GM12878 (cell line): ENCODE measurements around the gene CELF2. TPM values are rescaled to one million over a fixed set of nuclear protein-coding genes. Genes with fewer than 3 reads are reported as not detected.

Experiments used
- CHD2 ChIP-seq: IDR thresholded peaks from 2 replicates; pipeline ENCODE4 v1.6.1; 2011; ENCODE audit warnings: low read depth, low read length, improper control_type of control experiment, borderline replicate concordance
- EED ChIP-seq: sonication (generic); IDR thresholded peaks from 2 replicates; pipeline ENCODE4 v1.6.1; 2016; ENCODE audit warnings: antibody characterized with exemption, low read depth
- EGR1 ChIP-seq, 2 experiments: IDR thresholded peaks; 1 replicate in 1 of 2; 2 replicates in 1 of 2; pipeline ENCODE4 v1.6.1; 2011 to 2012; ENCODE audit warnings: low read depth in 2 of 2, low read length in 2 of 2, borderline replicate concordance in 1 of 2, mild to moderate bottlenecking in 1 of 2, moderate library complexity in 1 of 2
- EZH2 ChIP-seq: IDR thresholded peaks from 2 replicates; pipeline ENCODE4 v1.6.1; 2012; ENCODE audit warnings: low read depth, mild to moderate bottlenecking, control low read depth, inconsistent platforms, low read length, borderline replicate concordance; ENCODE audit not compliant: control insufficient read depth
- FOXK2 ChIP-seq: fragments of 450-650 bp; IDR thresholded peaks from 2 replicates; pipeline ENCODE4 v1.6.1; 2017; ENCODE audit warnings: mild to moderate bottlenecking, moderate library complexity
- IKZF1 ChIP-seq: fragments of 450-650 bp; conservative IDR thresholded peaks from 2 replicates; pipeline ENCODE4 v1.6.1; 2017; ENCODE audit warnings: antibody characterized with exemption, mild to moderate bottlenecking
- KDM1A ChIP-seq: fragments of 200-600 bp; sonication (generic); IDR thresholded peaks from 2 replicates; pipeline ENCODE4 v1.6.1; 2016; ENCODE audit warnings: borderline replicate concordance
- MEF2A ChIP-seq: IDR thresholded peaks from 2 replicates; pipeline ENCODE4 v1.6.1; 2011; ENCODE audit warnings: low read depth, mild to moderate bottlenecking, low read length, moderate library complexity; ENCODE audit not compliant: insufficient read depth
- MYB ChIP-seq: fragments of 150-350 bp; IDR thresholded peaks from 2 replicates; pipeline ENCODE4 v1.6.1; 2014; ENCODE audit warnings: mild to moderate bottlenecking, low read depth, low read length, borderline replicate concordance
- NFXL1 ChIP-seq: fragments of 450-650 bp; IDR thresholded peaks from 2 replicates; pipeline ENCODE4 v1.6.1; 2017; ENCODE audit warnings: antibody characterized with exemption, mild to moderate bottlenecking, borderline replicate concordance
- NR2C2 ChIP-seq: IDR thresholded peaks from 2 replicates; pipeline ENCODE4 v1.6.1; 2011; ENCODE audit warnings: borderline replicate concordance, low read depth; ENCODE audit not compliant: control insufficient read depth, insufficient read length
- POLR2AphosphoS2 ChIP-seq: IDR thresholded peaks from 2 replicates; pipeline ENCODE4 v1.6.1; 2011; ENCODE audit warnings: low read depth, mild to moderate bottlenecking, low read length, improper control_type of control experiment, moderate library complexity
- RBBP5 ChIP-seq: fragments of 200-600 bp; sonication (generic); conservative IDR thresholded peaks from 2 replicates; pipeline ENCODE4 v1.6.1; 2016
- SIN3A ChIP-seq: IDR thresholded peaks from 2 replicates; pipeline ENCODE4 v1.6.1; 2012; ENCODE audit warnings: low read depth, low read length, improper control_type of control experiment
- SMAD1 ChIP-seq: fragments of 450-650 bp; IDR thresholded peaks from 2 replicates; pipeline ENCODE4 v1.6.1; 2018; ENCODE audit warnings: mild to moderate bottlenecking, low read depth; ENCODE audit not compliant: partially characterized antibody
- STAT3 ChIP-seq: IDR thresholded peaks from 2 replicates; pipeline ENCODE4 v1.6.1; 2011; ENCODE audit warnings: low read depth, low read length, improper control_type of control experiment
- ZNF274 ChIP-seq: IDR thresholded peaks from one replicate; pipeline ENCODE4 v1.8.0; 2011; ENCODE audit not compliant: insufficient read length, insufficient read depth
- ZNF622 ChIP-seq: fragments of 450-650 bp; IDR thresholded peaks from 2 replicates; pipeline ENCODE4 v1.6.1; 2017; ENCODE audit warnings: mild to moderate bottlenecking, inconsistent platforms
- ZZZ3 ChIP-seq: IDR thresholded peaks from 2 replicates; pipeline ENCODE4 v1.6.1; 2011; ENCODE audit warnings: low read depth; ENCODE audit not compliant: control insufficient read depth, insufficient read length
- polyA plus RNA-seq, 11 experiments: library from polyadenylated mRNA; depleted of rRNA in 4 of 11; unstranded in 6 of 11; stranded (reverse) in 5 of 11; fragments of >200 nt; fragmentation: Nextera tagmentation in 4 of 11; fragmentation: Illumina TruSeq in 1 of 11; extraction: Ambion mirVana in 4 of 11; extraction: Trizol in 1 of 11; gene quantifications; 1 replicate in 1 of 11; 2 replicates in 10 of 11; pipeline versions ENCODE4 v1.2.1 to v1.2.3, GENCODE V29; 2011 to 2016; ENCODE audit warnings: inconsistent platforms in 2 of 11, missing spikeins in 2 of 11, low read depth in 1 of 11
- total RNA-seq, 4 experiments: library from RNA; depleted of rRNA in 3 of 4; stranded (reverse); fragments of >200 nt in 3 of 4; fragmentation: Illumina TruSeq in 1 of 4; extraction: Trizol in 1 of 4; gene quantifications; 2 replicates each; pipeline versions ENCODE4 v1.2.1 to v1.2.3, GENCODE V29; 2013 to 2021
- TF ChIP-seq, protein P1 (sequence below): fragments of 450-650 bp; IDR thresholded peaks from 2 replicates; pipeline ENCODE4 v1.6.1; 2018; ENCODE audit warnings: borderline replicate concordance, mild to moderate bottlenecking; ENCODE audit not compliant: partially characterized antibody
- TF ChIP-seq, protein P2 (sequence below): fragments of 450-650 bp; IDR thresholded peaks from 2 replicates; pipeline ENCODE4 v1.6.1; 2017; ENCODE audit warnings: mild to moderate bottlenecking, moderate library complexity
- TF ChIP-seq, protein P3 (sequence below): fragments of 450-650 bp; IDR thresholded peaks from 2 replicates; pipeline ENCODE4 v1.6.1; 2017; ENCODE audit warnings: mild to moderate bottlenecking, moderate library complexity

CELF2 gene
- total and polyA plus RNA-seq, 10 of the 15 experiments (the other 5 are each of a cell fraction or from before 2014, with no cell fraction given), result 20.8 to 129 (median 86.3) TPM

DNA sequence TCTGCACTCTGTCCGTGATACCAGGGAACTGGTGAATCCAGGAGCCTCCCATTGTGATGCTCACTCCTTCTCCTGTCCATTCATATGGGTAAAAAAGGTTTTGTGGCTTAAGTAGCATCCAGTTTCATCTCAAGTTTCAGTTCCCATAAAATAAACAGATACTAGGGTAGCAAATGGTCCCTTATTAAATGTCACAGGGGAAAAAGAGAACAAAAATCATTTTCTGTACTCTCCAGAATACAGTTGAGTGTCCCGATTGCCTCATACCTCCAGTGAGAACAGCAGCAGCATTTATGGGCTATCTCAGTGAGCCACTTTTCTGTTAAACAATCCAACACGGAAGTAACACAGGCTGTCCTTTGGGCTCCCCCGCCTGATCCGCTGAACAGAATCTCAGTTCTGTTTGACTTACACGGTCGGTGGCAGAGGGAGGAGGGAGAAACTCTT lies 179.6 kb downstream of the CELF2 start (continued):
- TF ChIP-seq IKZF1 (peak; percentile 95), ZZZ3 (no peak), CHD2 (no peak), STAT3 (no peak), ZNF622 (no peak), KDM1A (no peak), EZH2 (no peak), NFXL1 (no peak), EED (peak; percentile 99), SIN3A (no peak), FOXK2 (no peak), EGR1 (IDR thresholded peaks at IDR 0.05; ENCODE audit: borderline replicate concordance in 1 of 2, low read depth in 2 of 2, low read length in 2 of 2) (no peak), MEF2A (peak; percentile 57; the same call in 1 of the 2 replicates), POLR2AphosphoS2 (no peak), MYB (no peak), ZNF274 (no peak), RBBP5 (no peak), SMAD1 (no peak), NR2C2 (no peak)
- TF ChIP-seq, protein P1, sequence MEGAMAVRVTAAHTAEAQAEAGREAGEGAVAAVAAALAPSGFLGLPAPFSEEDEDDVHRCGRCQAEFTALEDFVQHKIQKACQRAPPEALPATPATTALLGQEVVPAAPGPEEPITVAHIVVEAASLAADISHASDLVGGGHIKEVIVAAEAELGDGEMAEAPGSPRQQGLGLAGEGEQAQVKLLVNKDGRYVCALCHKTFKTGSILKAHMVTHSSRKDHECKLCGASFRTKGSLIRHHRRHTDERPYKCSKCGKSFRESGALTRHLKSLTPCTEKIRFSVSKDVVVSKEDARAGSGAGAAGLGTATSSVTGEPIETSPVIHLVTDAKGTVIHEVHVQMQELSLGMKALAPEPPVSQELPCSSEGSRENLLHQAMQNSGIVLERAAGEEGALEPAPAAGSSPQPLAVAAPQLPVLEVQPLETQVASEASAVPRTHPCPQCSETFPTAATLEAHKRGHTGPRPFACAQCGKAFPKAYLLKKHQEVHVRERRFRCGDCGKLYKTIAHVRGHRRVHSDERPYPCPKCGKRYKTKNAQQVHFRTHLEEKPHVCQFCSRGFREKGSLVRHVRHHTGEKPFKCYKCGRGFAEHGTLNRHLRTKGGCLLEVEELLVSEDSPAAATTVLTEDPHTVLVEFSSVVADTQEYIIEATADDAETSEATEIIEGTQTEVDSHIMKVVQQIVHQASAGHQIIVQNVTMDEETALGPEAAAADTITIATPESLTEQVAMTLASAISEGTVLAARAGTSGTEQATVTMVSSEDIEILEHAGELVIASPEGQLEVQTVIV, result no peak
- TF ChIP-seq, protein P2, sequence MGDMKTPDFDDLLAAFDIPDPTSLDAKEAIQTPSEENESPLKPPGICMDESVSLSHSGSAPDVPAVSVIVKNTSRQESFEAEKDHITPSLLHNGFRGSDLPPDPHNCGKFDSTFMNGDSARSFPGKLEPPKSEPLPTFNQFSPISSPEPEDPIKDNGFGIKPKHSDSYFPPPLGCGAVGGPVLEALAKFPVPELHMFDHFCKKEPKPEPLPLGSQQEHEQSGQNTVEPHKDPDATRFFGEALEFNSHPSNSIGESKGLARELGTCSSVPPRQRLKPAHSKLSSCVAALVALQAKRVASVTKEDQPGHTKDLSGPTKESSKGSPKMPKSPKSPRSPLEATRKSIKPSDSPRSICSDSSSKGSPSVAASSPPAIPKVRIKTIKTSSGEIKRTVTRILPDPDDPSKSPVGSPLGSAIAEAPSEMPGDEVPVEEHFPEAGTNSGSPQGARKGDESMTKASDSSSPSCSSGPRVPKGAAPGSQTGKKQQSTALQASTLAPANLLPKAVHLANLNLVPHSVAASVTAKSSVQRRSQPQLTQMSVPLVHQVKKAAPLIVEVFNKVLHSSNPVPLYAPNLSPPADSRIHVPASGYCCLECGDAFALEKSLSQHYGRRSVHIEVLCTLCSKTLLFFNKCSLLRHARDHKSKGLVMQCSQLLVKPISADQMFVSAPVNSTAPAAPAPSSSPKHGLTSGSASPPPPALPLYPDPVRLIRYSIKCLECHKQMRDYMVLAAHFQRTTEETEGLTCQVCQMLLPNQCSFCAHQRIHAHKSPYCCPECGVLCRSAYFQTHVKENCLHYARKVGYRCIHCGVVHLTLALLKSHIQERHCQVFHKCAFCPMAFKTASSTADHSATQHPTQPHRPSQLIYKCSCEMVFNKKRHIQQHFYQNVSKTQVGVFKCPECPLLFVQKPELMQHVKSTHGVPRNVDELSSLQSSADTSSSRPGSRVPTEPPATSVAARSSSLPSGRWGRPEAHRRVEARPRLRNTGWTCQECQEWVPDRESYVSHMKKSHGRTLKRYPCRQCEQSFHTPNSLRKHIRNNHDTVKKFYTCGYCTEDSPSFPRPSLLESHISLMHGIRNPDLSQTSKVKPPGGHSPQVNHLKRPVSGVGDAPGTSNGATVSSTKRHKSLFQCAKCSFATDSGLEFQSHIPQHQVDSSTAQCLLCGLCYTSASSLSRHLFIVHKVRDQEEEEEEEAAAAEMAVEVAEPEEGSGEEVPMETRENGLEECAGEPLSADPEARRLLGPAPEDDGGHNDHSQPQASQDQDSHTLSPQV, result no peak
- TF ChIP-seq, protein P3, sequence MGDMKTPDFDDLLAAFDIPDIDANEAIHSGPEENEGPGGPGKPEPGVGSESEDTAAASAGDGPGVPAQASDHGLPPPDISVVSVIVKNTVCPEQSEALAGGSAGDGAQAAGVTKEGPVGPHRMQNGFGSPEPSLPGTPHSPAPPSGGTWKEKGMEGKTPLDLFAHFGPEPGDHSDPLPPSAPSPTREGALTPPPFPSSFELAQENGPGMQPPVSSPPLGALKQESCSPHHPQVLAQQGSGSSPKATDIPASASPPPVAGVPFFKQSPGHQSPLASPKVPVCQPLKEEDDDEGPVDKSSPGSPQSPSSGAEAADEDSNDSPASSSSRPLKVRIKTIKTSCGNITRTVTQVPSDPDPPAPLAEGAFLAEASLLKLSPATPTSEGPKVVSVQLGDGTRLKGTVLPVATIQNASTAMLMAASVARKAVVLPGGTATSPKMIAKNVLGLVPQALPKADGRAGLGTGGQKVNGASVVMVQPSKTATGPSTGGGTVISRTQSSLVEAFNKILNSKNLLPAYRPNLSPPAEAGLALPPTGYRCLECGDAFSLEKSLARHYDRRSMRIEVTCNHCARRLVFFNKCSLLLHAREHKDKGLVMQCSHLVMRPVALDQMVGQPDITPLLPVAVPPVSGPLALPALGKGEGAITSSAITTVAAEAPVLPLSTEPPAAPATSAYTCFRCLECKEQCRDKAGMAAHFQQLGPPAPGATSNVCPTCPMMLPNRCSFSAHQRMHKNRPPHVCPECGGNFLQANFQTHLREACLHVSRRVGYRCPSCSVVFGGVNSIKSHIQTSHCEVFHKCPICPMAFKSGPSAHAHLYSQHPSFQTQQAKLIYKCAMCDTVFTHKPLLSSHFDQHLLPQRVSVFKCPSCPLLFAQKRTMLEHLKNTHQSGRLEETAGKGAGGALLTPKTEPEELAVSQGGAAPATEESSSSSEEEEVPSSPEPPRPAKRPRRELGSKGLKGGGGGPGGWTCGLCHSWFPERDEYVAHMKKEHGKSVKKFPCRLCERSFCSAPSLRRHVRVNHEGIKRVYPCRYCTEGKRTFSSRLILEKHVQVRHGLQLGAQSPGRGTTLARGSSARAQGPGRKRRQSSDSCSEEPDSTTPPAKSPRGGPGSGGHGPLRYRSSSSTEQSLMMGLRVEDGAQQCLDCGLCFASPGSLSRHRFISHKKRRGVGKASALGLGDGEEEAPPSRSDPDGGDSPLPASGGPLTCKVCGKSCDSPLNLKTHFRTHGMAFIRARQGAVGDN, result no peak
